ENCODE measurements around the gene NEK11. TPM values are rescaled to one million over a fixed set of nuclear protein-coding genes. Genes with fewer than 3 reads are reported as not detected.

The NEK11 gene
- total RNA-seq, 4 donors from 2014 or later: 4.7 to 11.2 (median 7.0) TPM

DNA sequence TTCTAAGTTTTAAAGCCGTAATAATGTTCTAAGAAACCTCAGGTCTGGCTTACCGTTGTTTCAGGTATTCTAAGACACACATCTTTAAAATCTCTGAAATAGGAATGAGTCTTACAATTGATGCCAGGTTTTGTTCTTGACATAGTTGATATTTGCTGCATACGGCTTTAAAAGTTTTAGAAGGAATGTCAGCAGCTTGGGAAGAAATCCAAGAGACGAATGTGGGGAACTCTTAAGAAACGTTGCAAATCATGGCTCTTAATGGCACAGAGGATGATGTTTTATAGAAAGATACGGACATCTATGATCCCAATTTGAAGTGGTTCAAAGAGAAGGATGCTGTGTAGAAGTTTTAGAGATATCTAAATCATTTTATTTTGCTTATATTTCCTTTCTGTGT is 366.4 kb downstream of the NEK11 start:
- no peak for TF ChIP-seq CTCF (IDR thresholded peaks at IDR 0.05; ENCODE audit: low read depth)

DNA sequence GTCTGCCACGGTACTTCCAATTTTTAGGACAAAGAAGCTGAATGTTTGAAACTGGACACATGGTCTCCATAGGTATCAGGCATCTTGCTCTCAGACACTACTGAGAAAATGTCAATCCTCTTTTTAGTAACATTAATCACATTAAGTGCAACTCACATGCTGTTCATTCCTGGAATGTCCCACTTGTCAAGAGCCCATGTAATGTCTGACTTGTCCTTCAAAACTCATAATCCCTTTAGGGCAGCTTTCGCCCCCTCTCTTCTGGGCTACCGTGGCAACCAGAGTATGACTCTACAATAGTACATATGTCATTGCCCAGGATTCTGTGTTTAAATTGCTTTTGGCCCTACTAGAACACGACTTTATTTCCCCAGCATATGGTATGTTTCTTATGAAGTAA is 367.2 kb downstream of the NEK11 start:
- TF ChIP-seq CTCF (IDR thresholded peaks at IDR 0.05; ENCODE audit: low read depth): no peak

DNA sequence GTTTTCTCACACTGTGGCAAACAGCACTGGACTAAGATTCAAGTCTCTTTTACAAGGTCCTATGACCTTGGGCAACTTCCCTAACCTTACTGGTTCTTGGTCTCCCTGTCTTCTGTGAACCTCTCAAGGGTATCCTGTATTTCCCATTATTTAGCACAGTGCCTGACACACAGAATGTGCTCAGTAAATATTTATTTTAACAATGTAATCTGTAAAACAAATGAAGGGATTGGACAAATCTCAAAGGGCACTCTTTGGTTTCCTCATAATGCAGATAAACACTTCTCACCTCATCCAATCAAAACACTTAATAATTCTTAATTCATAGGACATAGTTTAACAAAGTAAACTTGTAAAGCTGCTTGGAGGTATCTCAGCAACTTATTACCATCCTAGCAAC is 367.7 kb downstream of the NEK11 start:
- TF ChIP-seq CTCF (IDR thresholded peaks at IDR 0.05; ENCODE audit: low read depth): no peak

- no peak for TF ChIP-seq CTCF (IDR thresholded peaks at IDR 0.05; ENCODE audit: low read depth)
These were observed 369.5 kb downstream of the NEK11 start for GRCh38 chr3:131396170-131396569.

GRCh38 chr3:131397889-131398288 is 371.2 kb downstream of the NEK11 start:
- no peak for TF ChIP-seq CTCF (IDR thresholded peaks at IDR 0.05; ENCODE audit: low read depth)

Small RNA genes within 50 kb of the gene (small RNA-seq; reads per million reads assigned to genes)
- gene RNU6-726P: not detected

Other genes starting within 250 kb of the NEK11 start
- gene ATP2C1, start 132.8 kb upstream of the NEK11 start, total RNA-seq: 10 to 100 TPM; 62.3 to 87.2 (median 76.6) TPM
- 1 to 10 TPM; 4.4 to 6.8 (median 5.2) TPM for gene ASTE1, start 52 bp upstream of the NEK11 start, total RNA-seq

Measured in subcutaneous adipose tissue (tissue), 4 donors.